Fibroblast of lung (primary cell): ENCODE results near the gene IHH.

ENCODE experiments used
- EZH2 ChIP-seq: IDR thresholded peaks from 2 replicates; pipeline ENCODE4 v1.5.1; 2012; ENCODE audit warnings: low read length, control low read depth, mild to moderate bottlenecking; ENCODE audit errors: missing control alignments
- TF ChIP-seq, protein P1 (sequence below), 2 donors: IDR thresholded peaks in 1 of 2; conservative IDR thresholded peaks in 1 of 2; 1 replicate in 1 of 2; 2 replicates in 1 of 2; pipeline ENCODE4 v1.5.1; 2011 to 2012; ENCODE audit warnings: low read length in 2 of 2, control low read depth in 1 of 2, inconsistent platforms in 1 of 2, low read depth in 1 of 2, mild to moderate bottlenecking in 1 of 2

DNA sequence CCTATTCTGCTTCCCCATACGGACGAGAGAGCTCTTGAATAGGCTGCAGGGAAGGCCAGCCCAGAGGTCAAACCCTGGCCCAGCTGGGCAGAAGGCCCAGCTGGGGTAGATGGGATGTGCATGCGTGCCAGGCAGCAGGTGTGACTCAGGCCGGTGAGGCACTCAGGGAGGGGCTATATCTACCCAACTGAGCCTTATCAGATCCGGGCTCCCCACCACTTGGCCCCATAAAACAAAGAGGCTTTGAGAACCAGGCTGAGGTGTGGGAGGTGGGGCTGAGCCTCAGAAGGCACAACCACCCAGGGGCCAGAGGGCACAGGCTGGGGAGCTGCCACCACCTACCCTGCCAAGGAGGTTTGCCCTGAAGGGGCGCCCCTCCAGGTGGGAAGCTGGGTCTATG, 11.4 kb downstream of the IHH start:
- TF ChIP-seq, protein P1, sequence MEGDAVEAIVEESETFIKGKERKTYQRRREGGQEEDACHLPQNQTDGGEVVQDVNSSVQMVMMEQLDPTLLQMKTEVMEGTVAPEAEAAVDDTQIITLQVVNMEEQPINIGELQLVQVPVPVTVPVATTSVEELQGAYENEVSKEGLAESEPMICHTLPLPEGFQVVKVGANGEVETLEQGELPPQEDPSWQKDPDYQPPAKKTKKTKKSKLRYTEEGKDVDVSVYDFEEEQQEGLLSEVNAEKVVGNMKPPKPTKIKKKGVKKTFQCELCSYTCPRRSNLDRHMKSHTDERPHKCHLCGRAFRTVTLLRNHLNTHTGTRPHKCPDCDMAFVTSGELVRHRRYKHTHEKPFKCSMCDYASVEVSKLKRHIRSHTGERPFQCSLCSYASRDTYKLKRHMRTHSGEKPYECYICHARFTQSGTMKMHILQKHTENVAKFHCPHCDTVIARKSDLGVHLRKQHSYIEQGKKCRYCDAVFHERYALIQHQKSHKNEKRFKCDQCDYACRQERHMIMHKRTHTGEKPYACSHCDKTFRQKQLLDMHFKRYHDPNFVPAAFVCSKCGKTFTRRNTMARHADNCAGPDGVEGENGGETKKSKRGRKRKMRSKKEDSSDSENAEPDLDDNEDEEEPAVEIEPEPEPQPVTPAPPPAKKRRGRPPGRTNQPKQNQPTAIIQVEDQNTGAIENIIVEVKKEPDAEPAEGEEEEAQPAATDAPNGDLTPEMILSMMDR (conservative IDR thresholded peaks at IDR 0.05 in 1 of 2, IDR thresholded peaks at IDR 0.05 in 1 of 2; ENCODE audit: low read depth in 1 of 2, low read length in 2 of 2), result no peak
- no peak for TF ChIP-seq EZH2
